LNCaP clone FGC (cell line): ENCODE measurements around the gene PNRC2.

Experiments used
- DNase-seq: peaks from one replicate; pipeline ENCODE4 v3.0.0-alpha.2; 2011; ENCODE audit warnings: low read depth
- H3K4me3 ChIP-seq: 2 replicates; pipeline ENCODE4 v1.5.1; 2011; ENCODE audit warnings: mild to moderate bottlenecking, low read depth, low read length, control low read depth
- TF ChIP-seq, protein P1 (sequence below): IDR thresholded peaks from 2 replicates; pipeline ENCODE4 v1.5.1; 2012; ENCODE audit warnings: mild to moderate bottlenecking; ENCODE audit not compliant: control insufficient read depth, insufficient read depth; ENCODE audit errors: extremely low read depth

Gene PNRC2

GRCh38 chr1:23995431-23995837 lies 35.8 kb downstream of the PNRC2 start:
- H3K4me3 ChIP-seq: no peak overlapping the region
- no peak for DNase-seq

DNA sequence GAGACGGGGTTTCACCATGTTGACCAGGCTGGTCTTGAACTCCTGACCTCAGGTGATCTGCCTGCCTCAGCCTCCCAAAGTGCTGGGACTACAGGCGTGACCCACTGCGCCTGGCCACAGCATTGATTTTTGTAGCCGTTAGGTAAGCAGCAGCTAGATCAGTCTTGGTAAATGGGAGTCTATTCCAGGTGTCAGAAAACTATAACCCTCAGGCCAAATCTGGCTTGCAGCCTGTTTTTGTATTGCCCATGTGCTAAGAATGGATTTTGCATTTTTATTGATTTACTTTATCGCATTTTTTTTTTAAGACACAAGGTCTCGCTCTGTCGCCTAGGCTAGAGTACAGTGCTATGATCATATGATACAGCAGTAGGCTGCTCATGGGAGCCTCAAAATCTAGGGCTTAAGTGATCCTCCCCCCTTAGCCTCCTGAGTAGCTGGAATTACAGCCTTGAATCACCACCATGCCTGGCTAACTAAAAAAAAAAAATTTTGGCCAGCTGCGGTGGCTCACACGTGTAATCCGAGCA lies 37.1 kb downstream of the PNRC2 start:
- TF ChIP-seq, protein P1, sequence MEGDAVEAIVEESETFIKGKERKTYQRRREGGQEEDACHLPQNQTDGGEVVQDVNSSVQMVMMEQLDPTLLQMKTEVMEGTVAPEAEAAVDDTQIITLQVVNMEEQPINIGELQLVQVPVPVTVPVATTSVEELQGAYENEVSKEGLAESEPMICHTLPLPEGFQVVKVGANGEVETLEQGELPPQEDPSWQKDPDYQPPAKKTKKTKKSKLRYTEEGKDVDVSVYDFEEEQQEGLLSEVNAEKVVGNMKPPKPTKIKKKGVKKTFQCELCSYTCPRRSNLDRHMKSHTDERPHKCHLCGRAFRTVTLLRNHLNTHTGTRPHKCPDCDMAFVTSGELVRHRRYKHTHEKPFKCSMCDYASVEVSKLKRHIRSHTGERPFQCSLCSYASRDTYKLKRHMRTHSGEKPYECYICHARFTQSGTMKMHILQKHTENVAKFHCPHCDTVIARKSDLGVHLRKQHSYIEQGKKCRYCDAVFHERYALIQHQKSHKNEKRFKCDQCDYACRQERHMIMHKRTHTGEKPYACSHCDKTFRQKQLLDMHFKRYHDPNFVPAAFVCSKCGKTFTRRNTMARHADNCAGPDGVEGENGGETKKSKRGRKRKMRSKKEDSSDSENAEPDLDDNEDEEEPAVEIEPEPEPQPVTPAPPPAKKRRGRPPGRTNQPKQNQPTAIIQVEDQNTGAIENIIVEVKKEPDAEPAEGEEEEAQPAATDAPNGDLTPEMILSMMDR: no peak
- no peak for DNase-seq
- no peak overlapping the region for H3K4me3 ChIP-seq

More at GRCh38 chr1:23995431-23995837, 35.8 kb downstream of the PNRC2 start:
- TF ChIP-seq, protein P1: no peak

DNA sequence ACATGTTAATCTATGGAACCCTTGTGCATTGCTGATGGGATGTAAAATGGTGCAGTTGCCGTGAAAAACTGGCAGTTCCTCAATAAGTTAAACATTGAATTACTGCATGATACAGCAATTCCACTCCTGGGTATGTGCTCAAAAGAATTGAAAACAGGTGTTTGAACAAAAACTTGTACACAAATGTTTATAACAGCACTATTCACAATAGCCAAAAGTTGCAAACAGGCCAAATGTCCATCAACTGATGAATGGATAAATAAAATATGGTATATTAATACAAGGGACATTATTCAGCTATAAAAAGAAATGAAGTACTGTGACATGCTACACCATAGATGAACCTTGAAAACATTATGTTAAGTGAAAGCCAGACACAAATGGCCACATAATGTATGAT lies 38.2 kb downstream of the PNRC2 start:
- TF ChIP-seq, protein P1: no peak
- DNase-seq: no peak
- H3K4me3 ChIP-seq: no peak overlapping the region

DNA sequence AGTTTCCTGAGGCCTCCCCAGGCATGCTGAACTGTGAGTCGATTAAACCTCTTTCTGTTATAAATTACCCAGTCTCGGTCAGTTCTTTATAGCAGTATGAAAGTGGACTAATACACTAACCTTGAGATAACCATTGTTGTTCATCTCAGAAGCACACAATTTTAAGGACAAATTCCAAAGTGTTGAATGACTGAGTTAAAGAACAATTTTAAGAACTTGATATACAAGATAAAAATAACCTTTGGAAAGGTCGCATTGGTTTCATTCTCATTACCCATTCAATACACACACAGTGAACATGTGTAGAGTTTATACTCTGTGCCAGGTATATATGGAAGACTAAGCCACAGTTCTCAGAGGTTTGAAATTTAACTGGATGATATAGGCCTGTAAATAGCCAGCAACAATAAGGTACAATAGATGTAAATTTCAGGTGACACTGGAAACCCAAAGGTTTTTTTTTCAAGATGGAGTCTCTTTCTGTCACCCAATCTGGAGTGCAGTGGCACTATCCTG lies 39.6 kb downstream of the PNRC2 start:
- H3K4me3 ChIP-seq: no peak overlapping the region
- TF ChIP-seq, protein P1: no peak
- no peak for DNase-seq

DNA sequence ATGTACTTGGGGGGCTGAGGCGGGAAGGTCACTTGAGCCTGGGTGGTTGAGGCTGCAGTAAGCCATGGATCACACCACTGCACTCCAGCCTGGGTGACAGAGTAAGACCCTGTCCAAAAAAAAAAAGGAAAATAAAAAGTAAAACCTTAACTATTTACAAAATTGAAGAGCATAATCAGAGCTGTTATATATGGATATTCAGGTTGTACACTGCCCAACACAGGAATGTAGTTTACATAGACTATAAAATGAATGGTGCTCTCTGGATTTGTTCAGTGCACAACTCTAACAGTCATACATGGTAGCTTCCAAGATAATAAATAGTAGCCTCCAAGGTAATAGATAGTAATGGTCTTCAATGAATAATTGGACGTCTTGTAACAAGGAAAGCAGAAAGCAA lies 43.1 kb downstream of the PNRC2 start:
- no peak for DNase-seq
- H3K4me3 ChIP-seq: no peak overlapping the region
- TF ChIP-seq, protein P1: no peak

DNA sequence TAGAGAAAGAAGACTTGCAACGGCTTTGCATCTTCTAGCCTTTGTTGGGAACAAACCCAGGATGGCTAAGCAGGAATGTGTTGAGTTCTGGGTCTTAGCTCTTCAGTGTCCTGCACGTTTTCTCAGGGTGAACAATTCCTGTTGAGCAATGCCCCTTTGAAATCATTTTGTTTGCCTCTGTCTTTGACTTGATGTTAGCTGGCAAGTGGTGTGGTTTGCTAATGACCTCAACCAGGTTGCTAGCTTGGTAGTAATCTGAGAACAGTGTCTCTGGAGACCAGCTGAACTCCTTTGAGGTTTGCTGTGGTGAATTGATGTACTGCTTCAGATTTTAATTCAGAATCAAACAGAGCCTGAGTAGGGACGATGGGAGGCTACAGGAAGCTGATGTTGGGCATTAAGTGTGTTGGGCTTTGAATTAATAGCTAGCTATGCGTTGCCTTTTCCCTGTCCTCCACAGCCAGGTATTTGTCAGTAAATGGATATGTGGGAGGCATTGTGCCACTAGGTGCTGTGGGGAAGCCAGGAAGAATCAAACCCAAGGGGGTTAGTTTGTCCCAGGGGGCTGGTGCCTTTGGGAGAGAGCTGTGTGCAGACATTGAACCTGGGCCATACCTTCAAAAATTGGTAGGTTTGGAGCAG lies 43.8 kb downstream of the PNRC2 start:
- no peak for DNase-seq
- no peak overlapping the region for H3K4me3 ChIP-seq
- TF ChIP-seq, protein P1: no peak

- no peak for DNase-seq
- H3K4me3 ChIP-seq: no peak overlapping the region
- TF ChIP-seq, protein P1: no peak
Observed at GRCh38 chr1:24004132-24004531, 44.5 kb downstream of the PNRC2 start.
